Cardiac muscle cell (in vitro differentiated cells and primary cell): Measurements from ENCODE around the gene SLC29A1. TPM values are rescaled to one million over a fixed set of nuclear protein-coding genes. Genes with fewer than 3 reads are reported as not detected.

Experiments used
- DNase-seq, 2 donors: peaks; one replicate each; pipeline versions ENCODE4 v3.0.0 to v3.0.0-alpha.2; 2010 to 2017; ENCODE audit warnings: low read depth in 1 of 2, low spot score in 1 of 2
- H3K27ac ChIP-seq: fragments of 200-600 bp; sonication (generic); 2 replicates; pipeline ENCODE4 v1.5.1; 2016
- H3K27me3 ChIP-seq: fragments of 200-600 bp; sonication (generic); 2 replicates; pipeline ENCODE4 v1.6.0; 2016; ENCODE audit warnings: control low read depth
- H3K36me3 ChIP-seq: fragments of 200-600 bp; sonication (generic); 2 replicates; pipeline ENCODE4 v1.5.1; 2016; ENCODE audit warnings: control low read depth
- H3K4me1 ChIP-seq: fragments of 200-600 bp; sonication (generic); 2 replicates; pipeline ENCODE4 v1.8.1; 2017; ENCODE audit warnings: low read depth, mild to moderate bottlenecking, mixed run types
- H3K4me3 ChIP-seq: fragments of 200-600 bp; sonication (generic); 2 replicates; pipeline ENCODE4 v1.5.1; 2016; ENCODE audit warnings: mild to moderate bottlenecking
- H3K9me3 ChIP-seq: fragments of 200-600 bp; sonication (generic); 2 replicates; pipeline ENCODE4 v1.5.1; 2017; ENCODE audit warnings: low read depth, mild to moderate bottlenecking, control low read depth
- CTCF ChIP-seq: IDR thresholded peaks from 2 replicates; pipeline ENCODE4 v1.5.1; 2012; ENCODE audit warnings: low read depth, mild to moderate bottlenecking, low read length
- polyA plus RNA-seq: library from polyadenylated mRNA; unstranded; fragments of >200 nt; fragmentation: Nextera tagmentation; extraction: Ambion mirVana; gene quantifications from 2 replicates; pipeline ENCODE4 v1.2.1, GENCODE V29; 2016
- total RNA-seq: library from RNA; depleted of rRNA; stranded (reverse); fragments of >200 nt; gene quantifications from 2 replicates; pipeline ENCODE4 v1.2.3, GENCODE V29; 2016

SLC29A1 gene
- total and polyA plus RNA-seq, 2 experiments from 2014 or later, result 62.7 to 88.7 TPM

DNA sequence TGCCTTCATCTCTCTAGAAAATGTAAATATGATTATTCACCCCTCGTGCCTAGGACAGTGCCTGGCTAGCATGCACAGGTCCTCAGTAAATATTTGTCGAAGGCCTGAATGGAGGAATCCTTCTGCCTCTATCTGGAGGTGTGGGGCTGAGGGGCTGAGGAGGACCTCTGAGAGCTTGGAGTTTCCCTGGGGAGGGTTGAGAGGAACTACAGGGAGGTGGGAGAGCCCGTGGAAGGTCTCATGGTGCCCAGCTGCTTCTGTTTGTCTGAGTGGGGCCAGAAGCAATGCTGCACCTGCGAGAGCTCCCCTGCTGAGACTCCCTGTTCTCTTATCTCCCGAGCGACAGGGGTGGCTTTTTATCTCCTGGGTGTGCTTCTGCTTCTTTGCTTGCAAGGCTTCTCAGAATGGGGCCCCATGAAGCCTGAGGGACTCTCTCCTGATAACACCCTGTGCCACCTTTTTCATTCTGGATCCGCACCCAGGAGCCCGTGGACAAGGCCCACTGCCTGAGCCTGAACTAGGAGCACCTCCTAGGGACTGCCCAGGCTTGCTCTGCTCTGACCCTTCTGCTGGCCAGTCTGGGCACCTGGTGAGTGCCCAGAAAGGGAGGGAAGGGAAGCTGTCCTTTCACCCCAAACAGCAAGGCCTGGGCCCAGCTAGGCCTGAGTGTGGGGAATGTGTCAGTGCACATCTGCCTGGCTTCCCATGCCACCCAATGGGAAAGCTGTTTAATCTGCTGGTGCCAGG lies 2.4 kb downstream of the SLC29A1 start:
- no peaks in the 10 kb centered on the region for H3K9me3 ChIP-seq
- H3K4me1 ChIP-seq, result peaks cover 36% of the 10 kb centered on the region
- peak overlapping the region; percentile 85 for H3K27ac ChIP-seq
- H3K4me3 ChIP-seq, result no peak overlapping the region
- no peaks in the 10 kb centered on the region for H3K27me3 ChIP-seq
- DNase-seq, result no peak
- peaks cover 1% of the 10 kb centered on the region for H3K36me3 ChIP-seq
- no peak for TF ChIP-seq CTCF

DNA sequence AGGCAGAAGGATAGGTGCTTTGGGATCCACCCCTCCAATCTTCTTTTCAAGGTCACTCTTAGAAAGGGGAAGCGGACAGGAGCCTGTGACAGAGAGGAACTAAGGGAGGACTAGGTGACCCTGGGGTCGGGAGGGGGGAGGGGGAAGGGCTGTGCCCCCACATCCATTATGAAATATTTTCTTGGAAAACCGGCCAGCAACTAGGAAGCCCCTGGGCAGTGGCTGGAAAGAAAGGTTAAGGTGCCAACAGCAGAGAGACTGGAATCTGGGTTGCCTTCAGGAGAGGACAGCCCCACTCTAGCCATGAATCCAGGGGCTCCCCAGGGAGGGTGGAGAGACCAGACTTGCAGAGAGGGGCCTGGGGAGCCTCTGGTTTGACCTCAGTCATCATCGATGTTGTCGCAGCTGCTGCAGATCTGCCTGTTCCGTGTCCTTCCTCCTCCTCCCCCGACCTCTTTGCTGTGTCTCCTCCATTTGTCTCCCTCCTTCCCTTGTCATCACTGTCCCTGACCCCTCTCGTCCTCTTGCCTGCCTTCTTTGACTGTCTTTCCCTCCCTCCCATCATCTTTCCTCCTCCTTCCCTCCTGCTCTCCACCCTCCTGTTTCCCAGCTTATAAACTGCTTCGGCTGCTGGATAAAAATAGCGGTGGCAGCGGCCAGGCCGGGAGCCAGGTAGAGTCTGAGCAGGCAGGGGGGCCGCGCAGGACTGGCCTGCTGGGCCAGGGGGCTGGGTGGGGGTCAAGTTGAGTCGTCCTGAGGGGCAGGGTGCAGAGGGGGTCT lies 3.2 kb downstream of the SLC29A1 start:
- peaks cover 4% of the 10 kb centered on the region for H3K36me3 ChIP-seq
- H3K9me3 ChIP-seq, result no peaks in the 10 kb centered on the region
- DNase-seq, result peak in 1 of 2 donors; percentile 54
- peaks cover 36% of the 10 kb centered on the region for H3K4me1 ChIP-seq
- peak overlapping the region; percentile 85 for H3K27ac ChIP-seq
- H3K4me3 ChIP-seq, result no peak overlapping the region
- TF ChIP-seq CTCF, result no peak
- no peaks in the 10 kb centered on the region for H3K27me3 ChIP-seq

DNA sequence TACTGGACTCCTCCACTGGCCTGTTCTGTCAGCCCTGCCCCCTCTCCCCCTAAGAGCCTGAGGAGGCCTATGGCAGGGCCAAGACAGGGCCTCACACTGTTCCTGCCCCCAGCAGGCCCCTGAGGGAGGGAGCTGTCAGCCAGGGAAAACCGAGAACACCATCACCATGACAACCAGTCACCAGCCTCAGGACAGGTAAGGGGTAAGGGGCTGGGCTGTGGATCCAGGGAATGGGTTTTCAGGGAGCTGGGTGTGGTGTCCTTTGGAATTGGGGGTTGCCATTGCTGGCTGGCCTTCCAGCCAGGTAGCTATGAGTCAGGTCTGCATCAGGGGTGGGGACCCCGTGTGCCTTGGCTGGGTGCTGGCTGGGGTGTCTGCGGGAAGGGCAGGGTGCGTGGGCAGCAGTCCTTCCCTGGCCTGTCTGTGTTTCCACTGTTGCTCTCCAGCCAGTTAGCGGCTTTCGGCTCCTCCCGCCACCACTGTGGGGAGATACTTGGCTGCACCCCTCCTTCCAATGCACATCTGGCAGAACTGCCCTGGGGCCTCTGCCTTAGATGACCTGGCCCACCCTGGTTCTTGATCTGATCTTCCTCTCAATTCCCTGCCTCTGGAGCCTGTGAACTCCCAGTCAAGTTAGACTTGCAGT lies 3.9 kb downstream of the SLC29A1 start:
- H3K4me1 ChIP-seq, result peaks cover 36% of the 10 kb centered on the region
- TF ChIP-seq CTCF, result no peak
- H3K27me3 ChIP-seq, result no peaks in the 10 kb centered on the region
- H3K9me3 ChIP-seq, result no peaks in the 10 kb centered on the region
- H3K27ac ChIP-seq, result peak overlapping the region; percentile 85
- no peak for DNase-seq
- H3K36me3 ChIP-seq, result peaks cover 8% of the 10 kb centered on the region
- no peak overlapping the region for H3K4me3 ChIP-seq

DNA sequence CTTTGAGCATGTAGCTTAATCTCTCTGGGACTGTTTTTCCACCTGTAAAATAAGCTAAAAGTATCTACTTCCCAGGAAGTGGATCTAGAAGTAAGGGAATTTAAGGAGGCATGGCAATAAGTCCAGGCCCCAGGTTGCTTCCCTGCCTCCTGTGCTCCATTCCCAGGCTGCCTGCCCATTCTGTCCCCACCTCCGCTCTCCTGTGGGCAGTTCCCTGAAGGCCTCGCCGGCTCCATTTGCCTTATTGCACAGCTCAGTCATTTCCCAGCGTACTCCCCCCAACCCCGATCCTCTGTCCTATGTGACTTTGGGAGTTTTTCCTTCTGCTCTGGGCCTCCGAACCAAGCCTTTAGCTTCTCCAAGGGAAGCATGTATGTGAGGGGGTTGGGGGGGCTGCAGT lies 4.6 kb downstream of the SLC29A1 start:
- H3K36me3 ChIP-seq, result peaks cover 14% of the 10 kb centered on the region
- TF ChIP-seq CTCF, result no peak
- H3K4me1 ChIP-seq, result peaks cover 36% of the 10 kb centered on the region
- peak overlapping the region; percentile 85 for H3K27ac ChIP-seq
- no peaks in the 10 kb centered on the region for H3K9me3 ChIP-seq
- no peak for DNase-seq
- H3K27me3 ChIP-seq, result no peaks in the 10 kb centered on the region
- H3K4me3 ChIP-seq, result no peak overlapping the region

GRCh38 chr6:44228433-44228832 lies 5.0 kb downstream of the SLC29A1 start:
- H3K4me1 ChIP-seq, result peaks cover 36% of the 10 kb centered on the region
- H3K4me3 ChIP-seq, result no peak overlapping the region
- H3K27ac ChIP-seq, result no peak overlapping the region
- no peaks in the 10 kb centered on the region for H3K9me3 ChIP-seq
- no peak for DNase-seq
- peaks cover 15% of the 10 kb centered on the region for H3K36me3 ChIP-seq
- no peaks in the 10 kb centered on the region for H3K27me3 ChIP-seq
- TF ChIP-seq CTCF, result no peak
